Smooth muscle cell (in vitro differentiated cells): ENCODE results near the gene ARL14EP. TPM values are rescaled to one million over a fixed set of nuclear protein-coding genes. Genes with fewer than 3 reads are reported as not detected.

ENCODE experiments used
- DNase-seq: peaks from one replicate; lab custom pipeline; 2025; ENCODE audit not compliant: unreplicated experiment; lab: John Stamatoyannopoulos, UW
- H2AFZ ChIP-seq: fragments of 200-600 bp; sonication (generic); 2 replicates; pipeline ENCODE4 v1.6.0; 2016; ENCODE audit warnings: antibody characterized with exemption, low read depth, mild to moderate bottlenecking
- H3F3A ChIP-seq: fragments of 200-600 bp; sonication (generic); 2 replicates; pipeline ENCODE4 v1.6.0; 2017; ENCODE audit warnings: antibody characterized with exemption, low read depth
- H3K27ac ChIP-seq: fragments of 200-600 bp; sonication (generic); 2 replicates; pipeline ENCODE4 v1.5.1; 2016; ENCODE audit warnings: low read depth, mild to moderate bottlenecking
- H3K27me3 ChIP-seq: fragments of 200-600 bp; sonication (generic); 2 replicates; pipeline ENCODE4 v1.6.1; 2016; ENCODE audit warnings: low read depth, mild to moderate bottlenecking
- H3K36me3 ChIP-seq: fragments of 200-600 bp; sonication (generic); 2 replicates; pipeline ENCODE4 v1.5.1; 2016; ENCODE audit warnings: low read depth
- H3K4me1 ChIP-seq: fragments of 200-600 bp; sonication (generic); 2 replicates; pipeline ENCODE4 v1.5.1; 2016; ENCODE audit warnings: low read depth
- H3K4me2 ChIP-seq: fragments of 200-600 bp; sonication (generic); 2 replicates; pipeline ENCODE4 v1.6.0; 2016; ENCODE audit warnings: mild to moderate bottlenecking
- H3K4me3 ChIP-seq: fragments of 200-600 bp; sonication (generic); 2 replicates; pipeline ENCODE4 v1.5.1; 2016; ENCODE audit warnings: mild to moderate bottlenecking
- H3K79me2 ChIP-seq: fragments of 200-600 bp; sonication (generic); 2 replicates; pipeline ENCODE4 v1.6.0; 2016; ENCODE audit warnings: low read depth, mild to moderate bottlenecking
- H3K9ac ChIP-seq: fragments of 200-600 bp; sonication (generic); 2 replicates; pipeline ENCODE4 v1.6.0; 2016; ENCODE audit warnings: low read depth
- H3K9me3 ChIP-seq: fragments of 200-600 bp; sonication (generic); replicated peaks from 2 replicates; pipeline ENCODE4 v1.5.1; 2016; ENCODE audit warnings: low read depth
- H4K20me1 ChIP-seq: fragments of 200-600 bp; sonication (generic); 2 replicates; pipeline ENCODE4 v1.6.0; 2016; ENCODE audit warnings: low read depth
- CTCF ChIP-seq: fragments of 200-600 bp; sonication (generic); IDR thresholded peaks from 2 replicates; pipeline ENCODE4 v1.5.1; 2017; ENCODE audit warnings: borderline replicate concordance, mild to moderate bottlenecking, antibody characterized with exemption; ENCODE audit not compliant: insufficient read depth, poor library complexity, severe bottlenecking
- WGBS: methylation state at CpG from one replicate; pipeline ENCODE4 v1.1.7; 2016; ENCODE audit warnings: low lambda C conversion rate; 5-methylcytosine and 5-hydroxymethylcytosine counted together
- polyA plus RNA-seq: library from polyadenylated mRNA; unstranded; fragments of >200 nt; fragmentation: Nextera tagmentation; extraction: Ambion mirVana; gene quantifications from 2 replicates; pipeline ENCODE4 v1.2.1, GENCODE V29; 2016
- total RNA-seq: library from RNA; depleted of rRNA; stranded (reverse); fragments of >200 nt; gene quantifications from 2 replicates; pipeline ENCODE4 v1.2.3, GENCODE V29; 2014

ARL14EP gene
- total and polyA plus RNA-seq, 2 experiments from 2014 or later, result 19.7 to 20.7 TPM

- H3K79me2 ChIP-seq, result no peaks in the 10 kb centered on the region
- H3K9ac ChIP-seq, result no peak overlapping the region
- no peaks in the 10 kb centered on the region for H3K36me3 ChIP-seq
- H3K9me3 ChIP-seq, result no peaks in the 10 kb centered on the region
- H2AFZ ChIP-seq, result no peak overlapping the region
- no peak overlapping the region for H3K4me3 ChIP-seq
- no peaks in the 10 kb centered on the region for H3K4me1 ChIP-seq
- no peaks in the 10 kb centered on the region for H3K27me3 ChIP-seq
- no peaks in the 10 kb centered on the region for H3F3A ChIP-seq
- TF ChIP-seq CTCF, result no peak
- no peak overlapping the region for H3K4me2 ChIP-seq
- WGBS, result 85% methylated on average over 1 of the region's 1 CpG
- H3K27ac ChIP-seq, result no peak overlapping the region
- H4K20me1 ChIP-seq, result no peaks in the 10 kb centered on the region
- DNase-seq, result no peak
Measured at GRCh38 chr11:30370164-30370563, 47.3 kb downstream of the ARL14EP start.

GRCh38 chr11:30377347-30377746 lies 54.4 kb downstream of the ARL14EP start:
- H3F3A ChIP-seq, result no peaks in the 10 kb centered on the region
- H3K36me3 ChIP-seq, result no peaks in the 10 kb centered on the region
- H3K9me3 ChIP-seq, result no peaks in the 10 kb centered on the region
- H3K4me2 ChIP-seq, result no peak overlapping the region
- no peaks in the 10 kb centered on the region for H3K27me3 ChIP-seq
- H3K27ac ChIP-seq, result no peak overlapping the region
- TF ChIP-seq CTCF, result no peak
- H3K4me3 ChIP-seq, result no peak overlapping the region
- no peaks in the 10 kb centered on the region for H3K79me2 ChIP-seq
- no peak overlapping the region for H3K9ac ChIP-seq
- 78% methylated on average over 2 of the region's 2 CpGs for WGBS
- no peaks in the 10 kb centered on the region for H4K20me1 ChIP-seq
- DNase-seq, result no peak
- no peak overlapping the region for H2AFZ ChIP-seq
- H3K4me1 ChIP-seq, result peaks cover 11% of the 10 kb centered on the region

- Histone ChIP-seq H3K9ac (no peak overlapping the region), H3K27me3 (no peaks in the 10 kb centered on the region), H3K36me3 (no peaks in the 10 kb centered on the region), H3K9me3 (no peaks in the 10 kb centered on the region), H3K4me2 (no peak overlapping the region), H3F3A (no peaks in the 10 kb centered on the region), H3K4me3 (no peak overlapping the region), H4K20me1 (no peaks in the 10 kb centered on the region), H3K79me2 (no peaks in the 10 kb centered on the region), H2AFZ (no peak overlapping the region), H3K4me1 (peaks cover 11% of the 10 kb centered on the region), H3K27ac (no peak overlapping the region)
- DNase-seq, result no peak
- no peak for TF ChIP-seq CTCF
Measured at GRCh38 chr11:30380846-30381245, 57.9 kb downstream of the ARL14EP start.

GRCh38 chr11:30381879-30382278 lies 59.0 kb downstream of the ARL14EP start:
- Histone ChIP-seq H4K20me1 (no peaks in the 10 kb centered on the region), H3K4me3 (no peak overlapping the region), H3F3A (no peaks in the 10 kb centered on the region), H3K27me3 (no peaks in the 10 kb centered on the region), H3K4me1 (peaks cover 7% of the 10 kb centered on the region), H3K9me3 (no peaks in the 10 kb centered on the region), H3K79me2 (no peaks in the 10 kb centered on the region), H2AFZ (no peak overlapping the region), H3K27ac (no peak overlapping the region), H3K36me3 (no peaks in the 10 kb centered on the region), H3K4me2 (no peak overlapping the region), H3K9ac (no peak overlapping the region)
- no peak for TF ChIP-seq CTCF
- DNase-seq, result no peak
- WGBS, result 12% methylated on average over 2 of the region's 2 CpGs
